Measurements from ENCODE around the gene NR3C2. TPM values are rescaled to one million over a fixed set of nuclear protein-coding genes. Genes with fewer than 3 reads are reported as not detected.

Gene NR3C2
- total and polyA plus RNA-seq, 2 experiments from 2014 or later, result 1.2 to 3.0 TPM

DNA sequence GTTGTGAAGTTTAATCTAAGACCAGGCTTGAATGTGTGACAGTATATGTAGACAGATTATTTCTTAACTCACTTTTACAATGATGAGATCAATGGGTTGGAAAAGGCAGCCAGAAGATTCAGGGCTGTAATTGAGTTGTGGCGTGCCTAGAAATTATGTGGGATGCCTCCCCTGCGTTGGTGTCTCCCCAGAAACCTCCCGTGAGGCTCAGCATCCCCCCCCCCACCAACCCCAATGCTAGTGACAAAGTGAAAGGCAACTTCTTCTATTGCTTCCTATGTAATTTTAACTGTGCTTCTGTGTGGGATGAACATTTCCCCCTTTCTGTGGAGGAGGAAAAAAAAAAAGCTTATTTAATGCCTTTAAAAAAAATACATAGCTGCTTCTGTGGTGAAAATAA is 412.4 kb downstream of the NR3C2 start (continued):
- TF ChIP-seq, protein P1, sequence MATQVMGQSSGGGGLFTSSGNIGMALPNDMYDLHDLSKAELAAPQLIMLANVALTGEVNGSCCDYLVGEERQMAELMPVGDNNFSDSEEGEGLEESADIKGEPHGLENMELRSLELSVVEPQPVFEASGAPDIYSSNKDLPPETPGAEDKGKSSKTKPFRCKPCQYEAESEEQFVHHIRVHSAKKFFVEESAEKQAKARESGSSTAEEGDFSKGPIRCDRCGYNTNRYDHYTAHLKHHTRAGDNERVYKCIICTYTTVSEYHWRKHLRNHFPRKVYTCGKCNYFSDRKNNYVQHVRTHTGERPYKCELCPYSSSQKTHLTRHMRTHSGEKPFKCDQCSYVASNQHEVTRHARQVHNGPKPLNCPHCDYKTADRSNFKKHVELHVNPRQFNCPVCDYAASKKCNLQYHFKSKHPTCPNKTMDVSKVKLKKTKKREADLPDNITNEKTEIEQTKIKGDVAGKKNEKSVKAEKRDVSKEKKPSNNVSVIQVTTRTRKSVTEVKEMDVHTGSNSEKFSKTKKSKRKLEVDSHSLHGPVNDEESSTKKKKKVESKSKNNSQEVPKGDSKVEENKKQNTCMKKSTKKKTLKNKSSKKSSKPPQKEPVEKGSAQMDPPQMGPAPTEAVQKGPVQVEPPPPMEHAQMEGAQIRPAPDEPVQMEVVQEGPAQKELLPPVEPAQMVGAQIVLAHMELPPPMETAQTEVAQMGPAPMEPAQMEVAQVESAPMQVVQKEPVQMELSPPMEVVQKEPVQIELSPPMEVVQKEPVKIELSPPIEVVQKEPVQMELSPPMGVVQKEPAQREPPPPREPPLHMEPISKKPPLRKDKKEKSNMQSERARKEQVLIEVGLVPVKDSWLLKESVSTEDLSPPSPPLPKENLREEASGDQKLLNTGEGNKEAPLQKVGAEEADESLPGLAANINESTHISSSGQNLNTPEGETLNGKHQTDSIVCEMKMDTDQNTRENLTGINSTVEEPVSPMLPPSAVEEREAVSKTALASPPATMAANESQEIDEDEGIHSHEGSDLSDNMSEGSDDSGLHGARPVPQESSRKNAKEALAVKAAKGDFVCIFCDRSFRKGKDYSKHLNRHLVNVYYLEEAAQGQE (IDR thresholded peaks at IDR 0.05; ENCODE audit: unreplicated experiment), result no peak
- TF ChIP-seq ZNF114 (CRISPR knock-in tag; IDR thresholded peaks at IDR 0.05) (no peak), CREB1 (CRISPR knock-in tag; IDR thresholded peaks at IDR 0.05; ENCODE audit: low read depth) (no peak)
